HuH-7 (cell line): ENCODE data around the gene DGCR6.
"Not testable (repeated sequence)": the region's sequence is repeated elsewhere in the genome, so short reads cannot be mapped to it uniquely, and the experiment has no call there.

ENCODE experiments used
- DNase-seq: peaks from one replicate; pipeline ENCODE4 v3.0.0; 2011; ENCODE audit warnings: low spot score

DGCR6 gene

DNA sequence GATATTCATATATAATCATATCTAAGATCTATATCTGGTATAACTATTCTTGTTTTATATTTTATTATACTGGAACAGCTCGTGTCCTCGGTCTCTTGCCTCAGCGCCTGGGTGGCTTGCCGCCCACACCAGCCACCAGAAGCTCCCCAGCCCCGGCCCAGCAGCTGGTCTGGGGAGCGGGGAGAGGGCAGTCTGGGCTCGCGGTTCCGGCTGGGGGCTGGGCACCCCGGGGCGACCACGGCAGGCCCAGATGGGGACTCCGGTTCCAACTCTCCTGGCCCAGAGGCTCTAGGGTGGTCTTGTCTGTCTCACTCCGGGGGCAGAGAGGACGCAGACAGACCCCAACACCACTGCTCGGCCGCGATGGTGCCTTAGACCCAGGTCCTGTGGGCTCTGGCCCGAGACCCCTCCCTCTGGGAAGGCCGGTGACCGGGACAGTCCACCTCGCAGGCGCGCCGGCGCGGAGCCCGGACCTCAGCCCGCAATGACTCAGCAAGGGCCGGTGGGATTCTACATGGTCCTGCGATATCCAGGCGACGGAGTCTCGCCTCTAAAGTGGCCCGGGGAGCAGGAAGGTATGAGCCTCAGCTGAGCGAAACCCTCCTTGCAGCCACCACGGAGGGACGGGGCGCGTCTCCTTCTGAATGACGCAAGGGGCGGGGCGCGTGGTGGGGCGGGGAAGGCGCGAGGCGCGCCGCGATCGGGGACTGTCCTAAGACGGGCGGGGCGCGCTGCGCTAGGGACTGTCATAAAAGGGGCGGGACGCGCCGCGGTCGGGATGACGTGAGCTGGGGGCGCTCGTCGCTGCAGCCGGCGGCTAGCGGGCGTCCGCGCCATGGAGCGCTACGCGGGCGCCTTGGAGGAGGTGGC lies at the start of gene DGCR6:
TSS of gene DGCR6 (plus strand) at position 781 of the 870 bp plus-strand sequence. CDS start at position 836, 55 bp downstream.
- no peak for DNase-seq

DNA sequence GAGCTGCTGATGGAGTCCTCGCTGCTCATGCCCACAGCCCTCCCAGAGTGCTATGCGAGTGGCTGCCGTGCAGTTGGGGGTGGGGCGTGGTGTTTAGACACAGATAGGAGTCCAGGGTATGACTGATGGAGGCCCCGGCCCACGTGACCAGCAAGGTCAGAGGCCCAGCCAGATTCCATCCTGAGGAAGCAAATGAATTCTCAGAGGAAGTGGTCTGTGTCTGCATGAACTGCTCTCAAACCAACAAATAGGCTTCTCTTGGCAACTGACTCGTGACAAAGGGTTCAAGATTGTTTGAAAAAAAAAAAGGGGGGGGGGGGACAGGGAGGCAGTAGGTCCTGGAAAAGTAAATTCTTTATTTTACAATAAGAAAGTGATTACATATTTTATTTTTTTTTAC lies 46.8 kb upstream of the DGCR6 start:
- DNase-seq, result not testable (repeated sequence)

DNA sequence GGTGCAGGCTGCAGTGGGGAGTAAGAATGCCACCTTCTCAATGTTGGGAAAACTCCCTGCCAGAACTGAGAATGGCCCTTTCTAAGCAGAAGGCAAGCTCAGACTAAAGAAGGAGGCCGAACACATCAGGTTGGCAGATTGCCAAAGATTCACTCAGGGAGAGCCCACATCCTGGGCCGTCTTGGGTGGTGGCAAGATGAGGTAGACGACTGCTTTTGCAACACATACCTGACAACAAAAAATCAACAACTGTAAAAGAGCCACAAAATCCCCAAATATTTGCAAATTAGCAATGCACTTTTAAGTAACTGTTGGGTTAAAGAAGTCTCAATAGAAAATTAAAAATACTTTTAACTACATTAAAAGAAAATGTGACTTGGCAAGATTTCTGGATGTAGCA lies 24.9 kb upstream of the DGCR6 start:
- DNase-seq, result not testable (repeated sequence)

DNA sequence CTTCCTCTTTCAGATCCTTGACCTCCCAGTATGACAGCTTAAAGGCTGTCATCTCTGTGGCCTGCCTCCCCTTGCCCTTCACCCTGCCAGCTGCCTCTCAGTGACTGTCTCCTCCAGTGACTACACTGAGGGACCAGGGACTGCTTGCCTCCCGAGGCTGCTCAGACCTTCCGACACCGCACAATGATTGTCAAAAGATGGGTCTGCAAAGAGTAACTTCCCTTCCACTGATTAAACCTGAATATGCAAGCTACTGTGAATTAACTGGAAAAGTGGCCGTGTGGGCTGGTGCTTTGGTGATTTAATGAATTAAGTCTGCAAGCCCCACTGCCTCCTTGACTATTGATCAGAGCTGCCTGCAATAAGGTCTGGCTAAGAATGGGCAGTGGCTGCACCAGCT lies 21.7 kb upstream of the DGCR6 start:
- not testable (repeated sequence) for DNase-seq

DNA sequence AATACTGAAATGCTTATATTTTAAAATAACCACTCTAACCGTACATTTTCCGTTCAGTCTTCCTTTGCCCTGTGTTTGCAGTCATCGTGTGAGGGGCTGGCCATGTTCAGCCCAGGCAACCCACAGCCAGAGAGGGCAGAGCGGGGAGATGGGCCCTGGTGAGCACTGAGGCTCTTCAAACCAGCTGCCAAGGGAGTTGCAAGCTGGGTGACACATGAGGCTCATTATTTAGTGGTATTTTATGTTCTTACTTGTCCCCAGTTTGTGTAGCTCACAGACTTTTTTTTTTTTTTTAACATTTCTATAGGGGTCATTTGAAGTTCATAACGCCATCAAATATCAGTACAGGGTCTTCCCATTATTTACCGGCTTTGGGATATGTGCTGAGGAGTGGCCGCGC lies 18.0 kb upstream of the DGCR6 start:
- no peak for DNase-seq

DNA sequence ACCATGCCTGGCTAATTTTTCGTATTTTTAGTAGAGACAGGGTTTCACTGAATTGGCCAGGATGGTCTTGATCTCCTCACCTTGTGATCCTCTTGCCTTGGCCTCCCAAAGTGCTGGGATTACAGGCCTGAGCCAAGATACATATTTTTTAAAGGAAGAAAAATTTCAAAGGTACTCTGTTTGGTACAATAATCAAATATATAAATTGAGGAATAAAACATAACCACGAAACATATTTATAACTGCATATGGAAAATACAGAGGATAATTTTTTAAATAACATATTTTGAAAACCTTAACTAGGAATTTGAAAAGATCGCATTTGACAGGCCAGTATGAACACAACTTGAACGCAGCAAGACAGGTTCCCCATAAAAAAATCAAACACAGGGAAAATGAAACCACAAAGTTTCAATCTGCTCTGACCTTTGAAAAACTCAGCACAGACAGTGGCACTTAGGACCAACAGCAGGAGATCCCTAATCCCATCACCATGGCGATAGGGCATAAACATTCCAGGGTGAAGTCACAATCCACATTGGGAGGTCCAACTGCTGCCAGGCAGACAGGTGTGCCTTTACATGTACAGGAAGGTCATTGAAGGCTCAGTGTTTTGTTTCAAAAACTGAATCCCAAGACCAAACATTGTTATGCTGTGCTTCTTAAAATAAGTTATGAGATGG lies 15.5 kb upstream of the DGCR6 start:
- not testable (repeated sequence) for DNase-seq

DNA sequence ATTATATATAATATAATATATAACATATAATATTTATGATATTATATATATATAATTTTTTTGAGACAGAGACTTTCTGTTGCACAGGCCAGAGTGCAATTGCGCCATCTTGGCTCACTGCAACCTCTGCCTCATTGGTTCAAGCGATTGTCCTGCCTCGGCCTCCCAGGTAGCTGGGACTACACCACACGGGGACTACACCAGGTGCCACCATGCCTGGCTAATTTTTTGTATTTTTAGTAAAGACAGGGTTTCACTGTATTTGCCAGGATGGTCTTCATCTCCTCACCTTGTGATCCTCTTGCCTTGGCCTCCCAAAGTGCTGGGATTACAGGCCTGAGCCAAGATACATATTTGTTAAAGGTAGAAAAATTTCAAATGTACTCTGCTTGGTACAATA lies 12.3 kb upstream of the DGCR6 start:
- DNase-seq, result not testable (repeated sequence)

DNA sequence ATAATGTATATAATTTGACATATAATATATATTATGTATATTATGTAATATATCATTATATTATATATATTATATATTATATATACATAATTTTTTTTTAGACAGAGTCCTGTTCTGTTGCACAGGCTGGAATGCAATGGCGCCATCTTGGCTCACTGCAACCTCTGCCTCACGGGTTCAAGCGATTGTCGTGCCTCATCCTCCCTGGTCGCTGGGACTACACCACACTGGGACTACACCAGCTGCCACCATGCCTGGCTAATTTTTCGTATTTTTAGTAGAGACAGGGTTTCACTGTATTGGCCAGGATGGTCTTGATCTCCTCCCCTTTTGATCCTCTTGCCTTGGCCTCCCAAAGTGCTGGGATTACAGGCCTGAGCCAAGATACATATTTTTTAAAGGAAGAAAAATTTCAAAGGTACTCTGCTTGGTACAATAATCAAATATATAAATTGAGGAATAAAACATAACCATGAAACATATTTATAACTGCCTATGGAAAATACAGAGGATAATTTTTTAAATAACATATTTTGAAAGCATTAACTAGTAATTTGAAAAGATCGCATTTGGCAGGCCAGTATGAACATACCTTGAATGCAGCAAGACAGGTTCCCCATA lies 10.0 kb upstream of the DGCR6 start:
- DNase-seq, result not testable (repeated sequence)

DNA sequence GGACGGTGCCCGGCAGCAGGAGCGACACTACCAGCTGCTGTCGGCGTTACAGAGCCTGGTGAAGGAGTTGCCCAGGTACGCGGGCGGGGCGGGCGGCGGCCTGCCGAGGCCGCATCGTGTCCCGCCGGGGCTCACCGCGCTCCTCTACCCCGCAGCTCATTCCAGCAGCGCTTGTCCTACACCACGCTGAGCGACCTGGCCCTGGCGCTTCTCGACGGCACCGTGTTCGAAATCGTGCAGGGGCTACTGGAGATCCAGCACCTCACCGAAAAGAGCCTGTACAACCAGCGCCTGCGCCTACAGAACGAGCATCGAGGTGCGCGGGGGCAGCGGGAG lies 258 bp downstream of the DGCR6 start:
- DNase-seq, result not testable (repeated sequence)

DNA sequence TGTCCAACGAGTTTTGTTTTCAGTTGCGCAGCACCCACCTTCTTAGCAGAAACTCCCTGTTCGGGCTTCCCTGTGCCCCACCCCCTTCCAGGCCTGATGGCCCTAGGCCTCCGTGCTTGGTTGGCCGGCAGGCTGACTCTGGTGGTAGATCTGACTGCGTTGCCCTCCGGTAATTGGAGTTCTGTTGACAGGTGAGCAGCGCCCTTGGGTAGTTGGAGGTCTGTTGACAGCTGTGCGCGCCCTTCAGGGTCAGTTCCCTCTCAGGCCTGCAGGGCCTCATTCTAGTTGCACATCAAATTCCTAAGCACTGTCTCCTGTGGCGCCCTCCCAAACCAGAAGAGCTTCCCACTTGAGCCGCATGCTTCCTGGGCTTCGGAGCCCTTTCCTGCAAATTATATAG lies 776 bp downstream of the DGCR6 start:
- no peak for DNase-seq

DNA sequence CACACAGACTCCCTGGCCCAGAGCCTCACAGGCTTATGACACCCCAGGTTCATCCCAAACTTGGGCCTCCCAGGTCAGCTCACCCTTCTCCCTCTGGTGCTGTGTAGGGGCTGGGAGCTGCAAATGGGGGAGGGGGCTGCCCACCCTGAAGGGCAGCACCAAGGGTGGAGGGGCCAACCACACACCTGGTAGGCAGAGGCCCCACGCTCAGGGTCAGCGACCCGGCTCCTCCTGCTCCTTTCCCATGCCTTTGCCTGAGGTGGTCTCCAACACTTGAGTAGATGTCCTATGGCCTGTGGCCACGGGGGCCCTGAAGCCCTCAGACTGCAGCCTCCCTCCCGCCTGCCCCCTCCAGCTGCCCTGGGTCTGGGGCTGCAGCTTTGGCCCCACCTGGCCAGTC lies 3.4 kb downstream of the DGCR6 start:
- DNase-seq, result no peak

DNA sequence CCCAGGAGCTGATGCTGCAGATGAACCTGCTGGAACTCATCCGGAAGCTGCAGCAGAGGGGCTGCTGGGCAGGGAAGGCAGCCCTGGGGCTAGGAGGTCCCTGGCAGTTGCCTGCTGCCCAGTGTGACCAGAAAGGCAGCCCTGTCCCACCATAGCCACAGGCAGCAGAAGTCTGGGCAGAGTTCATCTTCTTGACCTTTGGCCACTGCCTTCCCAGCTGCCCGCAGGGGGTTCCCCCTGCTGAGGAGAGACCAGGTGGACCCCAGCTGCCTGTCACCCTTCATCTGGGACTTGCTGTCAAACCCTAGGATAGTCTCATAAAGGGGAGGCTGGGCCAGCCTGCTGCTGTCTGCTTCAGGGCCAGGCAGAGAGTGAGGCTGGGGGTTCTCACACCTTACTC lies 5.4 kb downstream of the DGCR6 start:
- not testable (repeated sequence) for DNase-seq

DNA sequence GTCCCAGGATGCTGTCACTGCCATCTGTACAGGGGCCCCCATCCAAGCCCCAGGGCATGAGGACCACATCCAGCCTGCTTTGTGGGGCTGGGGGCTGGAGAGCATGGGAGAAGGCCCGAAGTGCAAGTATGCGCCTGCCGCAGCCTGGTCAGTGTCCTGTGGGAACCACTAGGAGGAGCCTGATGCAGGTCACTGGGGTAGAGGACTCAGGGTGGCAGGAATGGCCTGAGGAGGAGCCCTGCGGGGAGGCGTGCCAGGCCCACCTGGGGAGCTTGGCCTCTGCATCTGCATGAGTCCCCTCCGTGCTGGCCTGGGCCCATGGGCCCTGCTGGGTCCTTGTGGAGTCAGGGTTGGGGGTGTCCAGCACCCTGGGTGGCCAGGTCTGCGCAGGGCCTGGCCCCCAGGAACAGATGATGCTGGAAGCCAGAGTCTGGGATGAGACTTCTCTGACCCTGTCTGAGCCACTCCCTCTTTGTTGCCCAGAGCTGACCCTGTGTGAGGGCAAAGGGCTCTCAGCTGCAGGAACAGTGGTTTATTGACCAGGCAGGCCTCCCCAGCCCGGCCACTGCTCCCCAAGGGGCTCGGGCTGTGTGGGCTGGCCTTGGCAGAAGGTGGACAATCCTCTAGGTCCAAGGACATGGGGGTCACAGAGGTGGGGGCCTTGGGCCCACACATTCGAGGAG lies 6.3 kb downstream of the DGCR6 start:
- not testable (repeated sequence) for DNase-seq

DNA sequence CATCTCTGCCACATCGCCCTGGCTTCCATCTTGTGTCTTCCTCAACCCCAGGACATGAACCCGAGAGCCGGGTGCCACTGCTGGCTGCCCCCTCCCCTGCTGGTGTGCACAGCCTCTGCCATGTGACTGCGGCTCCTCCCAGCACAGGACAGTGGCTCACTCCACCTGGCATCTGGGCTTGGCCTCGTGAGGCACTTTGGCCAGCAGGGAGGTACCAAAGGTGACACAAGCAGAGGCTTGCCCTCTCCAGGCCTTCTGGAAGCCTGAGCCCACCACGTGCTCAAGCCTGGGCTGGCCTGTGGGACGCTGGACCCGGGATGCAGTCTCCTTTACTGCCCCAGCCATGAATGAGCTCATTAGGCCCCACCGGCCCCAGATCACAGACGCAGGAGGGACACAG lies 8.4 kb downstream of the DGCR6 start:
- DNase-seq, result not testable (repeated sequence)

DNA sequence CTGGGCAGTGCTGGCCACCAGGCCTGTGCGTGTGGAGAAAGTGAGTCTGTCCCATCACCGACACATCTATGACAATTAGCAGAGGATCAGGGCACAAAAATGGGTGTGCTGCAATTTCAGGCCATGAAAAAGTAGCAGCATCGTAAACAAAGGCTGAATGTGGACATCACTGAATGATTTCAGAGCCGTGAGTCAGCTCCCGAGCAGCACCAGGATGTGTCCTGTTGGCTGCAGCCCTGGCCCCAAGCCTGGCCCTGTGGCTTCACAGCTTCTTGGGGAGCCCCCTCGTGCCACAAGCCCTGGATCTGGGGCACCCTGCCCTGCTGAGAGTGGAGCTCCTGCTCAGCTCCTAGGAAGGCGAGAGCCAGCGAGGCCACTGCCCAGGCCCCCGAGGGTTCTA lies 9.4 kb downstream of the DGCR6 start:
- not testable (repeated sequence) for DNase-seq

DNA sequence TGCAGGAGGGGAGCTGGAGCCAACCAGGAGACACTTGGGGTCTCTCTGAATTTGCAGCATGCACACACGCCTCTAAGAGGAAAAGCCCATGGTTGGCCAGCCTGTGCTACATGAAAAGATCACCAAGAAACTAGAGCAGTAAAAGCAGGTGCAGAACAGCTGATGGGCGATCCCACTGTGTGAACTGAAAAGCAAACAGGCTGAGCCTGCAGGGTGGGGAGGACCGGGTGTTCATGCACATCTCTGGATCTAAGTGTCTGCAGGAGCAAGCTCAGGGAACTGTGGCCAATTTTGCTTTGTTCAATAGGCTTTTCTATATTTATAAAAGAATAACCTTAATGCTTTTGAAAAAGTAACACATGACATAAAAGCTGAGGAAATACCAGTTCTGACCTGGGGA lies 11.7 kb downstream of the DGCR6 start:
- not testable (repeated sequence) for DNase-seq

DNA sequence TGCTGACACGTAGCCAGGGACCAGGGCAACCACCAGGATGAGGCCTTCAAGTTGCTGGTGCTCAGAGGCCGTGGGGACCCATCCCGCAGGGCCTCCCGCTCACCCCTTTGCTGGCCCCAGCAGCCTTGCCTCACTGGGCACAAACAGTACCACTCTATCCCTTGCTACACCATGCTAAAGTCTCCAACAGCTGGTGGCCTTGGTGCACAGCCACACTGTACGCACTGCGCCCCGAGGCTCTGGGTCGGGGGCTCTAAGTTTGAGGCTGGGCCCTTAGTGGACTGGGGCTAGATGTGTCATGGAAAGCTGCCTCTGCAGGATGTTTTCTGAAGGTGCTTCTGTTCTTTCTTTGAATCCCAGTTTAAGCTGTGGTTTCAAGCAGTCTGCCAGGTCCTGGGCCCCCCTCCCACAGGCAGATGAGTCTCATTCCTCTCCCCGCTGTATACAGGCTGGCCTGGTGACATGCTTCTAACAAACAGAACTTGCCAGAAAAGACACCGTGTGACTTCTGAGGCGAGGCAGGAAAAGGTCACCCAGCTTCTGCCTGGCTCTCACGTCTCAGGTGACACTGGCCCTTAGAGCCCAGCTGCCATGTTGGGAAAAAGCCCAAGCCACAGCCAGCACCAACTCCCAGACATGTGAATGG lies 14.3 kb downstream of the DGCR6 start:
- DNase-seq, result not testable (repeated sequence)

DNA sequence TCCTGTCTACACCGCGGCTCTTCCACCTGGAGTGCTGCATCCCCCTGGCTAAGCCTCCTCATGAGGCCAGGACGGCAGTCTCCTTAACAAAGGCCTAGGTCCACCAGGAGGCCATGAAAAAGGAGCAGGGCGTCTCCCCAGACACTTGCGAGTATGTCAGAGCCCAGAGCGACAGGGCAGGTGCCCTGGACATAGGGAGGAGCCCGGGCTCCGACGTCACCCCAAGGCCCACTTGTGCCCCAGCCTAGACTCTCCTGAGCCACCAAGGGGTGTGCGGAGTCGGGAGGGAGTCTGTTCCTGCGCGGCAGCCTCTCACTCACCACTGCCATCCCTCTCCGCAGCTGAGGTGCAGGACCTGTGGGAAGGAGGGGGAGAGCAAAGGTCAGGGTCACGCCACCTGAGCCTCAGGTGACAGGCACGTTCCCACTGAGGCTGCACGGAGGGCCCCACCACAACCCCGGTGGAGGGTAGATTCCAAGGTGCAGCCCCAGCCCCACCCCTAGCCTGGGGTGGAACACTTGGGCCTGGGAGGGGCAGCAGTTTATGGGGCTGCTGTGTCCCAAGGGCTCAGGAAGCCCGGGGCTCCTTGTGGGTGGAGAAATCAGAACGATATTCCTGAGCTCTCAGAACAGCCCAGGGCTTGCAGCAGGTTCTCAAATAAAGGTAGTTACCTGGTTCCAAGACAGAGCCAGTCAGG lies 19.4 kb downstream of the DGCR6 start:
- no peak for DNase-seq

DNA sequence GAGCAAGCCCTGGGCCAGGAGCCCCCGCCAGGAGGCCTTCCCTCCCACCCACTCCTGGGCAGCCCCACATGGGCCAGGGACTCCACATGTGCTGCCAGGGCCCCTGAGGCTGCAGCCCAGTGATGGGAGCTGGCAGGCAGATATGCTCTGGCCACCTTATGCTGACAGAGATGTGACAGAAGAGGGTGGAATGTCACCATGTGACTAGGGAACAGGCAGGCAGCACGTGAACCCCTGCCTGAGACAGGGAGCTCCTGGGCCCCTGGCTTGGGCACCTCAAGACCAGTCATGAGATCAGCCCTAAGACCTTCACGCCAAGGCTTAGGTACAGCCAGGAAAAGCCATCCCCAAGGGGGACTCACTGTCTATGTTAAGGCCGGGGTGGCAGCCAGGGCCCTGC lies 20.9 kb downstream of the DGCR6 start:
- DNase-seq, result no peak

DNA sequence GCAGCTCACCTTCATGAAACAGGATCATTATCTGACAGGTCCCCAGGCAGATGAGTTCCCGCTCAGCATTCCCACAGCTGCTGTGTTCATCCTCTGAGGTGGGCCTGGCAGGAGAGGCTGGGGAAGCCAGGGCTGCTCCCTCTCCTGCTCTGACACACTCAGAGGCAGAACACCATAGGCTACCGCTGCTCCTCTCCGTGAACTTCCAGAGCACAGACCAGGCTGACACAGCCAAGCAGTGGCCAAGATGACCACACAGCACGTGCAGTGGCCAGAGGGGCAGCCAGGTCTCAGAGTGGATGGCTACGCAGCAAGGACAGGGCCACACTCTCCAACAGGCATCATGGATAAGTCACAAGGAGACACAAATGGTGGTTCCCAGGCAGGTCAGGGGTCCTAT lies 21.5 kb downstream of the DGCR6 start:
- DNase-seq, result no peak

DNA sequence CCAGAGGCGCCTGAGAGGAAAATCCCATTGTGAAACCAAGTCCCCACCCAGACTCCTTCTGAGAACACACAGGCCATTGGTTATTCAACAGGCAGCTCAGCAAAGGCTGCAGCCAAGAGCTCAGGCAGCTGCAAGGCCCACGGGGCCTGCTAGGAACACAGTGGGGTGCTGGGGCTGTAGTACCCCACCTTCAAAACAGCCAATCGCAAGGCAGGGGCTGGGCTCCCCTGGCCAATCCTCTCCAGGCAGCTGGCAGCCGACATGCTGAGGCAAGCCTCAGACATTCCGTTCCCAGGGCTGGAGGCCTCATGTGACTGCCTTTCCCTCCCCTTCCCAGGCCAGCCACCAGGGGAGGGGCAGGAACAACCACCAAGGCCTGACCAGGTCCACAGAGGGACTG lies 23.3 kb downstream of the DGCR6 start:
- DNase-seq, result no peak
